ENCODE measurements around the gene FIBP.

Gene FIBP

DNA sequence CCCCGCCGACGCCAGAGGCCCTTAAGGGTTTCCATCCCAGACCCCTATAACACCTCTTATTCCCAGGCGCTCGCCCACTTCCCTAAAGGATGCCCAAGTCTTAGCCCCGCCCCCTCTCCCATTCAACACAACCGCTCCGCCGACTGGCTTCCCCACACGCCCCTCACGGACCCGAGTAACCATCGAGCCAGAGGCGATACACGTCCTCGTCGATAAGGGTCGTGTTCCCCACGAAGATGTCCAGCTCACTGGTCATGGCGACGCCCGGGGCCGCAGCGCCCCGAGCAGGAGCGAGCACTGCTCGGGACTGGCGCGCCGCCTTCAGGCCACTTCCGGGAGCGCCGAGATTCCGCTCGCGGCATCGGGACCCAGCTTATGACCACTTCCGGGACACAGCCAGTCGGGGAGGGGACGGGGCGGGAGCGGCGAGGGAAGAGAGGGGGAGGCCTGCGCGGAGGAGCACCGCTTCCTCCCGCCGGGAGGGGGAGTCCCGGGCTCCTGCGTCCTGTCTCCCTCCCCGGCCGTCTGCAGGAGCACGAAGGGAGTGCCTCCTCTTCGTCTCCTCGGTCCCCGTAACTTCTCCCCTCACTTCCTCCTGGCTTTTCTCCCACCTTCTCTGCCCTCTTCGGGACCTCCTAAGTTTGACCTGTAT lies at the start of gene FIBP:
Gene FIBP (minus strand): TSS at position 309 of the 652 bp plus-strand sequence. CDS start 53 bp downstream, at position 256.
- peak; percentile 86 to 93 for DNase-seq

DNA sequence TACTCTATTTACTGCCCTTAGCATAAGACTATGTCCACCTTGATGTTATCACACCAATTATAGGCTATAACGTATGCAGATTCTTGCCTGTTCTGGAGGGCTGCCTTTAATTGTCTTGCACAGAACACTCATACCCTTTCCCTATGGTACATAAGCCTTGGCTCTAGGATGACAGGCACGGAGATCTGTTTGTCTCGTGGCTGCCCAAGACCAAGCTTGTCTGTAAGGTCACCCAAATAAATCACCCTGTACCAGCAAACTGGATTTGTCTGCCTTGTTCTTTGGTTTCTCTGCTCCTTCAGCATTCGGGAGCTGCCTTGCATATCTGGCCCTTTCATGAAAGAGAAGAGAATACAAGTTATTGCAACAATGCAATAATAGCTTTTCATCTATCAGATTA lies 49.5 kb upstream of the FIBP start:
- DNase-seq: no peak

DNA sequence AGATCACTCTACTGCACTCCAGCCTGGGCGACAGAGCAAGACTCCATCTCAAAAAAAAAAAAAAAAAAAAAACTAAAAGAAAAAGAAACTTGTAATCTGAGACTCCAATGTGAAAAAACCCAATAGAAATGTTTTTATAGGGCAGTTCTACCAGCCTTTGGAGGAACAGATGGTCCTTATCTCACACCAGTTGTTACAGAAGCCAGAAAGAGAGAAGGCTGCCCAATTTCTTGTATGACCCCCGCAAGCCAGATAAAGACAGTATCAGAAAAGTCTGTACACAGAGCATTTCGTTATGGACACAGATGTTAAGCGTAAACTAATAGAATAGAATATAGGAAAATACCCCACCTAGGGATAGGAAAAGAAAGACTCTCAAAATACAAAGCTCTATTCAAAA lies 45.7 kb upstream of the FIBP start:
- no peak for DNase-seq

DNA sequence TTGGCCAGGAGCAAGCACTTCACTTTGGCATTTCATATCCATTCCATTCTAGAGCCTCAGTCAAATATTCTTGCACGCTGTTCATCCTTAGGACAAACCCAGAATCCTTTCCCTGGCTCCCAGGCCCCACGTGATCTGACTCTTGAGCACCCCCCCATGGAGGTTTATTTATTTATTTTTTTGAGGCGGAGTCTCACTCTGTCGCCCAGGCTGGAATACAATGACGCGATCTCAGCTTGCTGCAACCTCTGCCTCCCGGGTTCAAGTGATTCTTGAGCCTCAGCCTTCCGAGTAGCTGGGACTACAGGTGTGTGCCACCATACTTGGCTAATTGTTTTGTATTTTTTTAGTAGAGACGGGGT lies 44.3 kb upstream of the FIBP start:
- DNase-seq: no peak

DNA sequence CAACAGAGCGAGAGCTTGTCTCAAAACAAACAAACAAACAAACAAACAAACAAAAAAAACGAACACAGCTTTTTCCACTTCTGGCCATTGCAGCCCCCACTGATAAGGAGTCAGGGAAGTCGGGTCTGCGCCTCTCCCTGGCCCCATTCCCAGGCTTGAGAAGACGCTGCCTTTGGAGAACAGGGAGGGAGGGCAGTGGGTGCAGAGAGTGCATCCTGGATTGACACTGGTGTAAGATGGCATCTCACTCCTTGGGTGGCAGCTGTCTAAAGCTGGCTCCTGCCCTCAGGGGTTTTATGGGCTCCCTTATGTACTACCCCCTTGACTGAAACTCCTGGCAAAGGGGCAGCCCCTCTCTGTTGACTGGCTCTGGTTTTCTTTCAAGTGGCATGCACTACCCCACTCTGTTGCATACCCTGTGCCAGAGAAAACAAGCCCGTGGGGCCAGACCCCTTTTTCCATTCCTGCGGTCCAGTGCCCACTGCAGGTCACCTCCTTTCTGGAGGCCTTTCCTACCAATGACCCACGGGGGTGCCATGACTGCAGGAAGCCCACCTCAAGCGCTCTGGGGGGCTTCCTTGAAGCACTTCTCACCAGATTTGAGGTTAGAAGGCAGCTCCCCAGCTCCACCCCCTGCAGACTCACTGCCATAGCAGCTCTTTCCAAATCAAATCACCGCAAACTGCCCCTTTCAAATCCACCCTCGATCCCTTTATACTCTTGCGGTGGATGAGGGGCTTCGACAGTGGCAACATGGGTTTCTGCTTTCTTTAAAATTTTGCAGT lies 43.7 kb upstream of the FIBP start:
- DNase-seq: no peak

DNA sequence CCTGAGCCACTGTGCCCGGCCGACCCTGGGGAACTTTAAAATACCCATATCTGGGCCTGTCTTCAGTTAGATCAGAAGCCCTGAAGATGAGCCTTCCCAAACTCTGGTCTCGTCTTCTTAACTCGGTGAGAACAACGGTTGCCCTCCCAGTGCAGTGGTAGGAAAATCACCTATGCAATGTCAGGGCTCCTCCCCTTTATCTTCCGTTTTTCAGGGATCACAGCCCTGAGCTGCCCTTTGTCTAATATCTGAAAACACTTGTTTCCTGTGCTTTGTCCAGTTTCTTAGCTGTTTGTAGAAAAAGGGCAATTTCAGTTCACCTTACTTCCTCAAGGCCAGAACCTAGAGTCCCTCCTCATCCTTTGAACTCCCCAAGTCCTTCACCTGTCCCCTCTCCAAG lies 40.4 kb upstream of the FIBP start:
- no peak for DNase-seq

DNA sequence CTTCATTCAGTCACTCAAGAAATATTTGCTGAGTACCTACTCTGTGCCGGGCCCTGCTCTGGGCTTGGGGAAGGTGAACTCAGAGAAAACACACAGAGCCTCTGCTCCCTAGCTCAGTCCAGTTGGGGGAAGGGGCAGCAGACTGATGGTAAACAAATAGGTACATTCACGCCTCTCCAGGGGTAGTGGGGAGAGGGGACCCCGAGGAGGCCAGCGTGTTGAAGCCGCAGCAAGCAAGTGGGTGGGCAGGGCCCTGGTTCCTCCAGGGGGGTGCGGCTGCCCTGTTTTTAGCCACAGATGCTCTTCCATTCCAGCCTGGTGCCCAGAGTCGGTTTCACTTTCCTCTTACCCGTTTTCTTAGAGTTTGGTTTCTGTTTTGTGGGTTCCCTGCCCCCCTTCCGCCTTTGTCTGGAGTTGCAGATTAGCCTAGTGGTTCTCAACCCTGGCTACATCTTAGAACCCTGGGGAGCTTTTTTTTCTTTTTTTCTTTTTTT lies 39.7 kb upstream of the FIBP start:
- peak; percentile 24 to 98 for DNase-seq

DNA sequence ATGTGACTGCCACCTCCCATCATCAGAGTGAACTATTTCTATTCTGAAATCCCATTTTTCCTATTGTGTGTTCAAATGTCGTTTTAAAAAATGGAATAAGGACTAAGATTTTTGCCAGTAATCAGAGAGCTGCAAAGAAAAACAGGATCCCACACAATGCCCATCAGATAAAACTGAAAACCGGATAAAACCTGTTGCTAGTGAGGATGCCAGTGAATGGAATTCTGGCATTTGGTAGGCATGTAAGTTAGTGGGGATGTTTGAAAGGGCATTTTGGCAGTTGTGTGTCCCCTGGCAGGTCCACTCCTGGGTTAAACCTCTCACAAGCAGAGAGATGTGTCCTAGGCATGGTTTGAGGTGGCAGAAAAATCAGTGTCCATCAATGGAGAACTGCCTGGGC lies 37.1 kb upstream of the FIBP start:
- no peak for DNase-seq

DNA sequence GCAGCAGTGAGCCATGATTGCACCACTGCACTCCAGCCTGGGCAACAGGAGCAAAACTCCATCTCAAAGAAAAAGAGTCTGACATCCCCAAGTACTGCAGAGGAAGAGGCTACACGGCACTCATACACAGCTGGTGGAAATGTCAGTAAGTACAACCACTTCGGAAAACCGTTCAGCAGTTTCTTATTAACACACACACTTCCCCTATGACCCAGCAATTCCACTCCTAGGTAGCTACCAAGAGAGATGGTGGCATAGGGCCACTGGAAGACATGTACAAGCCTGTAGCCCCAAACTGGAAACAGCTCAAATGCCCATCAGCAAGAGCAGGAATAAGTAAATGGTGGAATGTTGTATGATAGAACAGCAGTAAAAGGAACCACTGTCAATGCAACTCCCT lies 34.3 kb upstream of the FIBP start:
- DNase-seq: no peak

DNA sequence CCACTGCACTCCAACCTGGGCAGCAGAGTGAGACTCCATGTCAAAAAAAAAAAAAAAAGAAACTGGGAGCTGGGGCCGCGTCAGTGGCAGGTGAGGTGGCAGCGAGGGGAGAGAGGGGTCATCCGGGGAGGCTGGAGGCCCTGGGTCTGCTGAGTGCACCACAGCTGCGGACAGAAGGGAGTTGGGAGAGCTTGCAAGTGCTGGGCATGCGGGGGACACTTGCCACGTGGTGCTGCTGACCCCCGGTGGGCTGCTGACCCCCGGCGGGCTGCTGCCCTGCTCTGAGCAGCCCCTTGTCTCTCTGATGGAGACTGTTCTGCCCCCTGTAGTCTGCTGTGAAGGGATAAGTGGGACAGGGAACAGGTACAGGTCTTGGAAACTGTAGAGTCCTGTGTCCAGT lies 33.6 kb upstream of the FIBP start:
- no peak for DNase-seq

DNA sequence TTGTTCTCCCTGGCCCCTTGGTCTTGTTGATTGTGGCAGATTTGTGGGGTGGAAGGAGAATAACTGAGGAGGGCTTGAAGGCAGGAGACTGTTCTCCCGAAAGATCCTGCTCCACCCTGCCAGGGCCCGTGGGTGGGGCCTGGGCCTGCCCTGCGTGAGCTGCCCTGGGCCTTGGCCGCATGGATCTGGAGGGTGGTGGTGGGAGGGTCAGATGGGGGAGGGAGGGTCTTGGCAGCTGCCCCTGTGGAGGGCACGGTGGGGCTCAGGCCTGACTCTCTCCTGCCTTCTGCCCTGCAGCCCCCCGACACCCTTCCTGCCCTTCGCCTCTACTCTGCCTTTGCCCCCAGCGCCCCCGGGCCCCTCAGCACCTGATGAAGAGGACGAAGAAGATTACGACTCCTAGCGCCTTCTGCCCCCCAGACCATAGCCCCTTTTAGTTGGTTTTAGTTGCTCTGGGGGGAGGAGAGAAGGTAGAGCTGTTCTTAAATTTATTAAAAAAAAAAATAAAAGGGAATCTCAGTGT lies 32.8 kb upstream of the FIBP start:
- no peak for DNase-seq

DNA sequence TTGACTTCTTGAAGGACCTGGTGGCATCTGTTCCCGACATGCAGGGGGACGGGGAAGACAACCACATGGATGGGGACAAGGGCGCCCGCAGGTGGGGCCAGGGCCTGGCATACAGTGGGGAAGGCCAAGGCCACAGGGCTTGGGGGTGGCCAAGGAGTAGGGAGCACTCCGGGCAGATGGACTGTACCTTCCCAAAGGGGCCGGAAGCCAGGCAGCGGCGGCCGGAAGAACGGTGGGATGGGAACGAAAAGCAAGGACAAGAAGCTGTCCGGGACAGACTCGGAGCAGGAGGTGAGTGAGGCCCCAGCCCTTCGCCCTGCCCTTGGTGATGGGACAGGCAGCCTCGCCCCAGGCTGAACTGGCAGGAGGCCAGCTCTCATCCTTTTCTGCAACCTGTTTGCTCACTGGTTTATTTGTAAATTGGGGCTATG lies 32.1 kb upstream of the FIBP start:
- DNase-seq: no peak

DNA sequence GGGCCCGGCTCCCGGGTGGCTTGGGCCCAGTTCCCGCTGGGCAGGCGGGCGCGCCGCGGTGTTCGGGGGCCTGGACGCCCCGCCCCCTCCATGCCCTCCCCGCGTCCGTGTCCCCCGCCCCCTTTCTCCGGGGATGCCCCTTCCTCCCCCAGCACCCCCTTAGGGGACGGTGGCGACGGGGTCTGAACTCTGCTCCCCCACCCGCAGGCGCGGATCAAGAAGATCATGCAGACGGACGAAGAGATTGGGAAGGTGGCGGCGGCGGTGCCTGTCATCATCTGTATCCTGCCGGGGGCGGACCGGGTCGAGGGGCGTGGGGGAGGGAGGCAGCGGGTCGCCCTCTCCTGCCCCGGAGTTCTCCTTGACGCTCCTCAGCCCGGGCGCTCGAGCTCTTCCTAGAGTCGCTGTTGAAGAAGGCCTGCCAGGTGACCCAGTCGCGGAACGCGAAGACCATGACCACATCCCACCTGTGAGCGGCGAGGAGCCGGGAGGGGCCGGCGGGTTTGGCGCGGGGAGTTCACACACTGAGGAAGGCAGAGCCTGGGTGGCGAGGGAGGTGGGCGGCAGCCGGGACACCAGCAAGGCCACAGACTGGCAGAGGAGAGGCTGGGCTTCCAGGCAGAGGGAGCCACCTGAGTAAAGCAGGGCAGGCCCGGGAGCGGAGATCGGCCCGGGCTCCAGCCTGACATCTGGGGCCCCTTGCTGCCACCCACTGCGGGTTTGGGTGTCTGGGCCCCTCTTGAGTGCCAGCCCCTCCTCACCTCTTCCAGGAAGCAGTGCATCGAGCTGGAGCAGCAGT lies 31.5 kb upstream of the FIBP start:
- peak in 1 of 2 donors; percentile 25 for DNase-seq

DNA sequence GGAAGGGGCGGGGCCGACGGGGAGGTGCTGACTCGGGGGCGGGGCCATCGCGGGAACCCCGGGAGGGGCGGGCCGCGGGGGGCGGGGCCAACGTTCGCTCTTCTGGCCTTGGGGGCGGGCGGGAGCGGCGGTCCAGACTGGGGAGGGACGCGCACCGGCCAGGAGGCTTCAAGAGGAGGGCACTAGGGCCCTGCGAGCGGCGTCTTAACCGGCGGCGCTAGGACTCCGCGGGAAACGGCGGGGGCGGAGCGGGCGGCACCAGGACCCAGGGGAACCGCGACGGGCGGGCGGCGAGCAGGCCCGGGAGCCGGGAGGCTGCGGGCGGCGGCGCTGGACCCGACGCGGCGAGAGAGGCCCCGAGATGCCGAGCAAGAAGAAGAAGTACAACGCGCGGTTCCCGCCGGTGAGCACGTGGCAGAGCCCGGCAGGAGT lies 30.9 kb upstream of the FIBP start, which contains the start of gene DRAP1:
Gene DRAP1 (plus strand): TSS at position 286 of the 432 bp plus-strand sequence. CDS start 76 bp downstream, at position 362.
- peak; percentile 94 to 97 for DNase-seq

DNA sequence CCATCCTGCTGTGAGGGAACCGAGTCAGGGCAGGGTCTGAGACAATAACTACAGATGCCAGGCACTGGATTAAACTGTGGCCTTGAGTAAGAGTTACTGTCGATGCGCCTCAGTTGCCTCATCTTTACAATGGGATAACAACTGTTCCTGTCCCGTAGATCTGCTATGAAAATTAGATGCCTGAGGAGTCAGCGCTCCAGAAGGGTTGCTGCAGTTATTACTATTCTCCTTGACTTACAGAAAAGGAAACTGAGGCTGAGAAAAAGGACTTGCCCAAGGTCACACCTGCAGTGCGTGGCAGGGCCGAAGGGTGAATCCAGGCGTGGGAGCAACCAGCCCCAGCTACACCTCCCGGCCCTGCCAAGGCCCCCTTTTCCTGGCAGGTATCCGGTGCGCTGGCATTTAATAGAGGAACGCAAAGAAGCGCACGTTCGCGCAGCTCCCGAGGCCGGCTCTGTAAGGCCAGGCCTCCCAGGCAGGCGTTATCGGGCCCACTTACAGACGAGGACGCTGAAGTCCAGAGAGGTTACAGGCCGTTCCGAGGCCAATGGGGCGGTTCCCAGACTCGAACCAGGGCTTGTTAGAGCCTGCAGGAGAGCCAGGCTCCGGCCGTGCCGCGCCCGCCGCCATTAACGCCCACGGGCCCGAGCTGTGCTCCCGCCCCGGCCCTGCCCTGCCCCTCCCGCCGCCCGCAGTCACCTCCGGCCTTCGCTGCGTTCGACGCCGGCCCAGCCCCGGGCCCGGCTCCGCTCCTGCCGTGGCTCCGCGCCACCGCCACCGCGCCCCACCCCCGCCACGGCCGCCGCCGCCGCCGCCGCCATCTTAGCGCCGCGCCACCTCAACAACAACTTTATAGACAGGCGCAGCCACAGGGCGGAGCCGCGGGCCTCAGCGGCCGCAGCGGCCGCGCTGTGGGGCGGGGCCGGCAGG lies 30.2 kb upstream of the FIBP start, which contains the start of gene C11orf68:
Gene C11orf68 (minus strand): TSS at position 852 of the 930 bp plus-strand sequence. CDS start 31 bp downstream, at position 821.
- no peak for DNase-seq

DNA sequence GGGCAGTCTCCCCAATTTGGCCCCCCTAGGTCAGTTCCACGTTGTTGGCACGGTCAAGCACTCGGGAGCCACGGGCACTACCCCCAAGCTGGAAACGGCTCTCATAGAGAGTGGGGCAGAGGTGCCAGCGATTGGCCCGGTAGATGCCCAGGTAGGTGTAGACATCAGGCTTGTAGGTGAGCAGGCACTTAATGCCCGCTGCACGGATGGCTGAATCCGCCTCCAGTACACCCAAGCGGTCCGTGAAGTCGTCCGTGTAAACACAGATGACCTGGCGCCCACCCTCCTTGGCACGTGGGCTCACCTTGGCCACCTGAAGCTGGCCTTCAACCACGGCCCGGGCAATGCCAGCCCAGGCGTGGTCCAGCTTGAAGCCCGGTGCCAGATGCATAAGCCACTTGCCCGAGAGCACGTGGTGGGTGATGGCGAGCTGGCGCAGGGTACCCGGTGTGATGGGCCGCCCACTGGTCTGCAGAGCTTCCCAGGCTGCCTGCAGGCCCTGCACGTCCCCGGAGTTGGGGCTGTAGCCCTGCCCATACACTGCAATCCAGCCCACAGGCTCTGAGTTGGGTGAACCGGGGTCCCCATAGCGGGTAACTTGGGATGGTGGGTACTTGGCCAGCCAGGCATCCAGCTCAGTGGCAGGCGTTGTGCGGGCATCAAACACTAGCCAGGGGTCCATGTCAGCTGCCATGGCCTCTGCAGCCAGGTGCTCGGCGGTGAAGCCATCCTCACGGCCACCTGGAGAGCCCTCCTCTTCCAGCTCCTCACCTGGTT lies 29.4 kb upstream of the FIBP start:
- no peak for DNase-seq

DNA sequence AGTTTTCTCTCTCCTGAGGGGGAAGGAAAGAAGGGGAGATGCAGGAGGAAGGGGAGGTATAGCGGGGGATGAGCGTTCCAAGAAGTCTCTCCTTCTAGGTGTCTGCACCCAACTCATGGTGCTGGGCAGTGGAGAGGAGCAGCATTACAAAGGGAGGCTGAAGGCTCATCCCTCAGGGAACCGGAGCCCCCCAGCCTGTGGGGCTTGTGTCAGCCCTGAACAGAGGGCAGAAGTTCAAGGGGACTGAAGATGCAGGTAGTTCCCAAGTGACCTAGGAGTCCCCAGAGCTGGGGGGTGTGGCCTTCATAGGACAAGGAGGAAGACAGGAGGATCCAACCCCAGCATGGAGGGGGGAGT lies 28.8 kb upstream of the FIBP start:
- no peak for DNase-seq

DNA sequence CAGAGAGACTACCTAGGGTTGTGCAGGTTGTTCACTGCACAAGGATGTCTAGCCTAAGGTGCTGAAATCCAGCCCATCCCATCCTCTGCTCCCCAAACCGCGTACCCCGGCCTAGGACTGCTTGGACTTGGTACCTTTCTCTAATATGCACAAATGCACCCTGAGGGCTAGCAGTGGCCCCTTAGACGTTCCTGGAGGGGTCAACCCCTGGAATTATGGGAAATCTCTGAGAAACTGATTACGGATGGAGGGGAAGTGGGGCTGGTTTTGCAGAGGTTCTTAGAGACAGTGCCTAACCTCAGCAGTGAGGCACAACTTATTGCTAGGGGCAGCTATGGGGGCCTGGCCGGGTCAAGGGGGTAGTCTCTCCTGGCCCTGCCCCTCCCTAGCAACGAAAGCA lies 28.1 kb upstream of the FIBP start:
- no peak for DNase-seq

DNA sequence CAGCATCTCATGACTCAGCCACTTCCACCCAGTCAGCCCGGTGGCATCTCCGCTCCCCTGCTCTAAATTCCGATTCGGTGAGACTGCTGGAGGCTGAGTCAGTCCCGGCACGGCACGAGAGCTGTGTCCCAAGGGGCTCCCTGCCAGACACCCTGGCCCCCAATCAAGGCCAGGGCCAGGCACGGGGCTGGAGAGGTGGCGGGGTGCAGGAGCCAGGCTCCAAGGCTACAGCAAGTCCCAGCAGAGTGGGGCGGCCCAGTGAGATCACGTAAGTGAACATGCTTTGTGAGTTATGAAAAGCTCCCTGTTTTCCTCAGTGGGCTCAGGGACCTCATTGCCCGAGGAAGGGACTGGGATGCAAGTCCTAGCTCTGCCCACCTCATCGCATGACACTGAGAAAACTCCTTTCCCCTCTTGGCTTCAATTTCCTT lies 27.6 kb upstream of the FIBP start:
- peak; percentile 52 to 86 for DNase-seq

DNA sequence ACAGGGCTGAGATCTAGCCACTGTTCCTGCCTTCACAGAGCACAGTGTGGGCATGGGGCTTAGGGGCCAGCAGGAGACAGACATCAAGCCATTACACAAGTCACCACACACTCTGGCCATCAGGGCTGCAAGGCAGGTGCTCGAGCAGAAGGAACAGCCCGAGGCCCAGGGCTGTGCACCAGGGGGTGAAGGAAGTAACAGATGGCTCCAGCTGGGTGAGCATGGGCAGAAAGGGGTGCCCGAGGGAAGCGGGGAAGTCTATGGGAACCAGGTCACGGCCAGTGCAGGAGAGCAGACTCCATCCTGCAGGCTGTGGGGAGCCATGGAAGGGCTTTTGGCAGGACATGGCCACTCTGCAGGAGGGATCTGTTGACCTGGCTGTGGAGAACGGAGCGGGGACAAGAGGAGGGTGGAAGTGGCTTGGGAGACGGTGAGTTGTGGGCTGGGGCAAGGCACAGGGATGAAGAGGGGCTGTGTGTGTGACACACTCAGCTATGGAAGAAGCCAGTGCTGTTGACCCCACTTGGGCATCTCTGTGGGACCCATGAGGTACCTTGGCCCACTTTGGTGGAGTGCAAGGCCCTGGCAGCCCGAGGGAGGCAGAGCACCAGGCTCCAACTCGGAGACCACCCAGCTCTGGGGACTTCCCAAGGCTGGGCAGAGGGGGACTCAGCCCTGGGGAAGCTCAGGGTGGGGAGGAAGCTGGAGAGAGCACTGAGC lies 27.0 kb upstream of the FIBP start:
- DNase-seq: no peak
